ENCODE measurements around the gene ADAR. TPM values are rescaled to one million over a fixed set of nuclear protein-coding genes. Genes with fewer than 3 reads are reported as not detected.

The ADAR gene
- total RNA-seq, 1 donor from 2014 or later, result 81.5 TPM

DNA sequence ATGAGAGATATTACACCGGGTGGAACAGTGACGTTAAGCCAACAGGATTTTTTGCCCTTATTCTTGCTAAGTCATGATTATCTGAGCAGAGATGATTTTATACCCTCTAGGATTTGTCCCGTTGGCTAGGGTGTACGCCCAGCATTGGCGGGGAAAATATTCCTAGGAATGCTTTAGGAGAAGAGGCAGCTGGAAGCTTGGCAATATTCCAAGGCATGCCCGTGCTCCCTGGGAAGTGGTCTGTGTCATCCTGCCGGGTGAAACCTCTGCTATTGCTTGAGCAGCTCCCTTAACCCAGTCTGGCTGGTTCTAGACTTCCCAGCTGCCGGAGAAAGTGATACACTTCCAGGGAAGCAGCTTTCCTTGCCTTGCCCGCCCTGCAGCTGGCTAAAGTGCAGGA is 24.2 kb downstream of the ADAR start:
- DNase-seq (ENCODE audit: low read depth, low spot score), result peak; percentile 39

DNA sequence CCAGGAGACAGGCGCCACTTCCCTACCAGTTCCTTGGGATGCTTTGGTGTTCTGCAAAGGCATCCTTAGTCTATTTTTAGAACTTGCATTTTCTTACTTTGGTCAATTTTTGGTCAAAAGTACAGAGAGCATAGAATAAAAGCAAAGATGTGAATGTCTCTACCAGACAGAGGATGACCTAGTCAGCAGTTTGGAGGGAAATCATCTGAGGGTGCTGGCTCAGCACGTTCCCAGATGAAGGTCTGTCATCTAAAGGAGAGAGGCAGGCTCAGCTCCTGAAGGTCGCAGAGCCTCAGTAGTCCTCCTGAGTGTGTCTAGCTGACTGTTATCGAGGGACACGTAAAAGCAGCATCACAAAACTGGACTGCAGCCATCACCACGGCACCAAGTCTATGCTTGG is 25.1 kb downstream of the ADAR start:
- no peak for DNase-seq (ENCODE audit: low read depth, low spot score)

DNA sequence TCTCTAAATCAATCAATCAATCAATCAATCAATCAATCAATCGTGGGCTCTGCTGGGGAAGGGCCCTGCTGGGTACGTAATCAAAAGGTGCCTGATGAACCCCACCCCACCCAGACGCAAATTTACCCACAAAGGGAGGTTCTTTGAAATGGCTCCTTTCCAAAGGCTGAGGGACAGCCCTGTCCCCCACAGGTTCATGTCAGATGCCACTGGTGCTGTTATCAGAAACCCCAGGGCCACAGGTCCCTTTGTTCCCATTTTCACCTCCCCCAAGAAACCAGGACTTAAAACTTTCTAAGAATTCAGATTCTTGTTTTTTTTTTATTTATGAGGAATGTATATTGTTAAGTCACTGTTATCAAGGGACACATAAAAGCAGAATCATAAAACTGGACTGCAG is 26.2 kb downstream of the ADAR start:
- DNase-seq (ENCODE audit: low read depth, low spot score), result no peak

DNA sequence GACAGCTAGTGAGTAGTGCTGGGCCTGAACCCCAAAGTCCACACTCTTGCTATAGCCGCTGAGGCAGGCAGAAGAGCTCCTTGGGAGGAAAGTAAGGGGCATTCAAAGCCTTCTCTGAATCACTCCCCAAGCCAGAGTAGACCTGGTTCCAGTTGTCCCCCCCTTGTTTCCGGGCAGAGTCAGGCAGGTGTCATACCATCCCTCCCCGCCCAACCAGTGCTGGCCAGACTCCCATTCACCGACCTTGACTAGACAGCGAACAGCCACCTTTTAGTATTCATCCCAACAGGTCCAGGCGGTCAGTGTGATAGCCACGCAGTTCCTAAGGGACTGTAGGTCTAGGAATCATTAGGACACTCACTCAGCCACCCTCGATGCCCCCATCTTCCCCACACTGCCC is 28.6 kb downstream of the ADAR start:
- DNase-seq (ENCODE audit: low read depth, low spot score), result no peak

DNA sequence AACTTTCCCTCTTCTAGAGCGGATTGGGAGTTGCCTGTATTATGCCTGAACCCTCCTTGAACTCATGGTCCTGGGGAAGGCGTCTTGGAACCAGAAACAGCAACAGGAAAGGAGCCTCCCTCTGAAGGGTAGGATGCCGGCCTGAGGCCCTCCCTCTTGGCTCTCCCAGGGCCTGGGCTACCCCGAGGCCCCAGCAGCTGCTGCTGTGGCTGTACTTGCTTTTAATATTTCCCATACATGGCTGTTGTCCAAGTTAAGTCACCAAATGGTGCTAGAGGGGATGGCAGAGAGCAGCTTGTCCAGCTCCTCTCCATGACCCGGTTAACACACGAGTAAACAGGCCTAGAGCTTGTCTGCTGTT is 29.9 kb downstream of the ADAR start:
- no peak for DNase-seq (ENCODE audit: low read depth, low spot score)

DNA sequence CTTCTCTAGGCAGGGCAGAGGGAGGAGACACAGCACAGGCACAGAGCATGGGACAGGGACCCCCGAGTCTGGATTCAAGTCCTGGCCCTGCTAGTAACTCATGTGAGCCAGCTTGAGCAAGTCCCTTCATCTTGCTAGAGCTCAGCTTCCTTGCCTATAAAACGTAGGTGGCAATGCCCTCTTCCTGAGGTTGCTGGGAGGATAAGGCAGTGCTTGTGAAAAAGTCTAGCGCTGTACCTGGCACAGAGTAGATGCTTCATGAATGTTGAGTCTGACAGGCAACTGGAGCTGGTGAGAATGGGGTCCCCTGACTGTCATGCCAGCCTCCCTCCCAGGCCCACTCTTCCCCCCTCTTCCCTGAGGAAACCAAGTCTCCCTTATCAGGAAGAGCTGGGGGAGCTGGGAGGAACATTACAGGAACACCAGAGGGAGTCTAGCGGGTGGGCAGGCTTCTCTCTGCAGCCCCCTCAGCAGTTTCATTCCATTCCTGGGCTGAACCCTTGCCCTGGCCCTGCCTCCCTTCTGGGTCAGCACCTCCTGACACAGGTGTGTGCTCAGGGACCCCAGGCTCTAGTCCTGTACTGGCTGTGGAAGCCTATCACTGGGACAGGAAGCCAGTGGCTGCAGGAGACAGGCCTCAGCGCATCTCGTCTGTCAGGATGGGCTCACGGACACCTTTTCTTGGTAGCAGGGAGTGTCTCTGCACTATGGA is 30.5 kb downstream of the ADAR start:
- DNase-seq (ENCODE audit: low read depth, low spot score), result no peak

DNA sequence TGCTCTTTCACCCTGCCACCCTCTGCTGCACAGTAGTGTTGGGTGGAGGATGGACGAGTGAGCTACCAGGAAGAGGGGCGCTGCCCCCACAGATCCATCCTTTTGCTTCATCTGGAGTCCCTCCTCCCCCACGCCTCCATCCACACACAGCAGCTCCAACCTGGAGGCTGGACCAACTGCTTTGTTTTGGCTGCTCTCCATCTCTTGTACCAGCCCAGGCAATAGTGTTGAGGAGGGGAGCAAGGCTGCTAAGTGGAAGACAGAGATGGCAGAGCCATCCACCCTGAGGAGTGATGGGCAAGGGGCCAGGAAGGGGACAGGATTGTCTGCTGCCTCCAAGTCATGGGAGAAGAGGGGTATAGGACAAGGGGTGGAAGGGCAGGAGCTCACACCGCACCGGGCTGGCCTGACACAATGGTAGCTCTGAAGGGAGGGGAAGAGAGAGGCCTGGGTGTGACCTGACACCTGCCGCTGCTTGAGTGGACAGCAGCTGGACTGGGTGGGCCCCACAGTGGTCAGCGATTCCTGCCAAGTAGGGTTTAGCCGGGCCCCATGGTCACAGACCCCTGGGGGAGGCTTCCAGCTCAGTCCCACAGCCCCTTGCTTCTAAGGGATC is 31.9 kb downstream of the ADAR start:
- no peak for DNase-seq (ENCODE audit: low read depth, low spot score)

DNA sequence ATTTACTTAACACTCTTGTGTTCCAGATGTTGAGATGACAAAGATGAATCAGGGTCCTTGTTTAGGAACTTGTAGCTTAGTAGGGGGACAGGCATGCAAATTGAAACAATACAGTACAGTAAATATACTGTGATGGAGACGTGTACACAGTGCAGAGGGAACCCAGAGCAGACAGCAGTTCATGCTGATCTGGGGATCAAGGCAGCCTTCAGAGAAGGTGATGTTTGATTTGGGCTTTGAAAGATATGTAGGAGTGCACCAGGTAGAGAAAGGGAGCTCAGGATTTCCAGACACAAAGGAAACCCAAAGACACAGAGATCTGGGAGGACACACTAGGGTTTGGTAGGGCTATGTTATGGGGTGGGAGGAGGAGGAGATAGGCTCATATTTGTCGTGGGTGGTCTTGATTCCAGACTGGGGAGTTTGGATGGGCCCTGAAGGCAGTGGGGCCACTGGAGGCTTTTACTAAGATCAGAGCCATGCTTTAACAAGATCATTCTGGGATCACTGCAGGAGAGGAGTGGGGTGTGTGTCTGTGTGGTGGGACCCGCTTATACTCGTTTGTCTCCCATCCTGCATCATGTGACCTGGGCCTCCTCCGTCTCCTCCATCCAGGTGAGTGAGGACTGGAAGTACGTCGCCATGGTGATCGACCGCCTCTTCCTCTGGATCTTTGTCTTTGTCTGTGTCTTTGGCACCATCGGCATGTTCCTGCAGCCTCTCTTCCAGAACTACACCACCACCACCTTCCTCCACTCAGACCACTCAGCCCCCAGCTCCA is 32.6 kb downstream of the ADAR start:
- no peak for DNase-seq (ENCODE audit: low read depth, low spot score)

DNA sequence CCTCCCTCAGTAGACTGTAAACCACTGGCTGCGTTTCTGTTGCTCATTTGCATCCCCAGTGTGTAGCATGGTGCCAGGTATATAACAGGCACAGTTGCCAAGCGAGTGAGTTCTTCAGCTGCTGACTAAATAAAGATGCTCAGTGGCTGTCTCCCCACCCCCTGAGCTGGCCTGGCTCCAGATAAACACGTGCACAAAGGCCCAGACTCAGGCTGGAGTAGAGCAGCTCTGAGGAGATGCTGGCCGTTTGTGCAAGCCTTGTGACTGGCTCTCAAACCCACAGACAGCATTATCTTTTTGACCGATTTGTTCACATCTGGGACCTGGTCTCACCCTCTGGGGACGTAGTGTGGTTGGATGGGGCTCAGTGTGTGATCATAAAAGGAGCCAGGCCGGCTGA is 33.3 kb downstream of the ADAR start:
- DNase-seq (ENCODE audit: low read depth, low spot score), result no peak

DNA sequence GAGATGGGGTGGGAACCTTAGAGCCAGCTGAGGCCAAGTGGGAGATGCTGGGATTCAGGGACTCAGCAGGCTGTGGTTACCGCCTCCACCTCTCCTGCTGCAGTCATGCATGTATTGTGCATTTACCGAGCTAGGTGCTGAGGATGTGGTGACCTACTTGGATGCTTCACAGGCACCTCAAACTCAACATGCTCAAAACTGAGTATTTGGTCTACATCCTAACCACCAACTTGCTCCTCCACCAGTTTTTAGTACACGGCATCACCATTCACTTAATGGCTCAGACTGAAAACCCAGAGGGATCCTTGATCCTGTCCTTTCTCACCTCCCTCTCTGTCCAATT is 34.8 kb downstream of the ADAR start:
- no peak for DNase-seq (ENCODE audit: low read depth, low spot score)

DNA sequence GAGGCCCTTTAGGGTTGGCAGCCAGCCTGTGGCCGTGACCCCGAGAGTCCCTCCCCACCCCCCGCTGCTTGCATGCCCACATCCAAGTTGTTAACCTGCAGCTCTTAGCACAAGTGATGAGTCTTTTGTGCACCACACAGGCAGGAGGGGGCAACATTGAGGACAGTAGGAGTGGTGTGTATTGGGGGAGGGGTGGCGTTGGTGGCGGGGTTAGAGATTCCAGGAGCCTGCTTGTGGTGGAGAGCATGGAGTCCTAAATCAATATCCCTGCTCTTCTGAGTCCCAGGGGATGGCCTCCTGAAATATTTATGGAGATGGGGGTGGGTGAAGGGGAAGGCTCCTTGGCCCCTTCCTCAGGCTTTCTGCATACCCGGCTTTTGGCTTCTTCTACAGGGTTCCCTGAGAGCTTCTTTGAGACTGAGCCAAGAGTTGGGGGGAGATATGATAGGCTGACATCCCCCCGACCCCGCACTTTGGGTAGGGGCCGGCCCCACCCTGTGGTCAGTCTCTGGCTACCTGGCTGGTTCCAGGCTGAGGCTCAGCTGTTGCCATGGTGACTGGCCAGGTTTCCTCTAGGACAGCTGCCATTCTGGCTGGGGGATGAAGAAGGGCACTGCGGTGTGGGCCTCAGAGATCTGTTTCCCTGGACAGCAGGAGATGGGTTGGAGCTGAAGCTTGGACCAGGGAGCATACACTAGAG is 35.4 kb downstream of the ADAR start:
- no peak for DNase-seq (ENCODE audit: low read depth, low spot score)

DNA sequence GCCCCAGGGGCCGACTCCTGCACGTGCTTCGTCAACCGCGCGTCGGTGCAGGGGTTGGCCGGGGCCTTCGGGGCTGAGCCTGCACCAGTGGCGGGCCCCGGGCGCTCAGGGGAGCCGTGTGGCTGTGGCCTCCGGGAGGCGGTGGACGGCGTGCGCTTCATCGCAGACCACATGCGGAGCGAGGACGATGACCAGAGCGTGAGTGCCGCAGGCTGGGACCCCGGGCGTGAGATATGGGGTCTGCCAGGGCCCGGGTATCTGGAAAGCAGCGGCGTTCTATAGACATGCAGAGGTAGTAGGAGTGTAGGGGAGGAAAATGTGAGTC is 36.1 kb downstream of the ADAR start:
- DNase-seq (ENCODE audit: low read depth, low spot score), result no peak

DNA sequence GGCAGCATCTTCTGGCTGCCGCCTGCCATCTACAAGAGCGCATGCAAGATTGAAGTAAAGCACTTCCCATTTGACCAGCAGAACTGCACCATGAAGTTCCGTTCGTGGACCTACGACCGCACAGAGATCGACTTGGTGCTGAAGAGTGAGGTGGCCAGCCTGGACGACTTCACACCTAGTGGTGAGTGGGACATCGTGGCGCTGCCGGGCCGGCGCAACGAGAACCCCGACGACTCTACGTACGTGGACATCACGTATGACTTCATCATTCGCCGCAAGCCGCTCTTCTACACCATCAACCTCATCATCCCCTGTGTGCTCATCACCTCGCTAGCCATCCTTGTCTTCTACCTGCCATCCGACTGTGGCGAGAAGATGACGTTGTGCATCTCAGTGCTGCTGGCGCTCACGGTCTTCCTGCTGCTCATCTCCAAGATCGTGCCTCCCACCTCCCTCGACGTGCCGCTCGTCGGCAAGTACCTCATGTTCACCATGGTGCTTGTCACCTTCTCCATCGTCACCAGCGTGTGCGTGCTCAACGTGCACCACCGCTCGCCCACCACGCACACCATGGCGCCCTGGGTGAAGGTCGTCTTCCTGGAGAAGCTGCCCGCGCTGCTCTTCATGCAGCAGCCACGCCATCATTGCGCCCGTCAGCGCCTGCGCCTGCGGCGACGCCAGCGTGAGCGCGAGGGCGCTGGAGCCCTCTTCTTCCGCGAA is 36.6 kb downstream of the ADAR start:
- no peak for DNase-seq (ENCODE audit: low read depth, low spot score)

DNA sequence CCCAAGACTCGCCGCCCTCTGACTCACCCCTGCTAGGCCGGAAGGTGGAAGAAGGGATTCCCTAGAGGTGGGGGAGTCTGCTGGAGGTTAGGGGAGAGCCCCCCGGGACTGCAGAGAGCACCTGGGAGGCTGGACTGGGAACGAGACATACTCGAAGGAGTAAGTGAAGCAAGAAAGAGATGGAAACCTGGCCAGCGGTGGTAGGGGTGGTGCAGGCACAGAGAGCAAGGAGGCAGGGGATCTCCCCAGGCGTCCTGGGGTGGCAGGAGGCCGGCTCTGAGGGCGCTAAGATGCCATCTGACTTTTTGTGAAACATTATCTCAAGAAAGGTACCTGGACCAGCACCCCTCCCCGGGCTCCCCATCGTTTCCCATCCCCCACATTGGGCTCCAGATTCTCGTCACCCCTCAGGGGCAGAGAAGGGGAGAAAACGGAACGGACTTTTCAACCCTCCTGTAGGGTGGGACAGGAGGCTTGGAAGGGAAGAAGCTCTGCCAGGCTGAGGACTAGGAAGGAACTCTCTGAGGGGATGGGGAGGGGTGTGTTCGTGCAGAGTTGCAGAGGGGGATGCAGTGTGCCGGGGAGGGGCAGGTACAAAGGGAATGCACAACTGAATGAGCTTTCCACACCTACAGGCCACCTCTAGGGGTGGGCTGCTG is 39.7 kb downstream of the ADAR start:
- no peak for DNase-seq (ENCODE audit: low read depth, low spot score)

DNA sequence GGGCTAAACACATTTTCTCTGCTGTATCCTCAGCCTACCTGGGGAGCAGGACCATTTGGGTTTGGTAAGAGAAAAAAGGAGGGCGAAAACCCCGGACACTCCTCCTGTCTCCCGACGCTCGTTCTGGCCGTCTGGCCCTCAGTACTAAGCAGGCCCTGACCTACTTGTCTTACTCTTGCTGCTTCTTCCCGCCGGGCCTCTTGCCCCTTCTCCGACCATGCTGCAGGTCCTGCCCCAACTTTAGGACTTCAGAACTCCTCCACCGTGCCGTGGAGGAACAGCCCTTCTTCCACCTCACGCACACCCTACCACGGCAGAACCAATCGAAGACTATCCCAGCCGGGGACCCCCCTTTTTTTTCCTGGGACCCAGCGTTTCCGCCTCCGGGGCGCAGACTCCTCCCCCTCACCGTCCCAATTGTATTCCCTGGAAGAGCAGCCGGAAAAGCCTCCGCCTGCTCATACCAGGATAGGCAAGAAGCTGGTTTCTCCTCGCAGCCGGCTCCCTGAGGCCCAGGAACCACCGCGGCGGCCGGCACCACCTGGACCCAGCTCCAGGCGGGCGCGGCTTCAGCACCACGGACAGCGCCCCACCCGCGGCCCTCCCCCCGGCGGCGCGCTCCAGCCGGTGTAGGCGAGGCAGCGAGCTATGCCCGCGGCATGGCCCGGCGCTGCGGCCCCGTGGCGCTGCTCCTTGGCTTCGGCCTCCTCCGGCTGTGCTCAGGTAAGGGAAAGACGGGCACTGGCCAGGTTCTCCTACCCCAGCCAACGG is 40.4 kb downstream of the ADAR start, which contains the start of gene CHRNB2:
Gene CHRNB2, plus strand, starts transcription at position 393 of the 771 bp plus-strand sequence. Its CDS starts 267 bp downstream, at position 660.
- DNase-seq (ENCODE audit: low read depth, low spot score), result no peak

DNA sequence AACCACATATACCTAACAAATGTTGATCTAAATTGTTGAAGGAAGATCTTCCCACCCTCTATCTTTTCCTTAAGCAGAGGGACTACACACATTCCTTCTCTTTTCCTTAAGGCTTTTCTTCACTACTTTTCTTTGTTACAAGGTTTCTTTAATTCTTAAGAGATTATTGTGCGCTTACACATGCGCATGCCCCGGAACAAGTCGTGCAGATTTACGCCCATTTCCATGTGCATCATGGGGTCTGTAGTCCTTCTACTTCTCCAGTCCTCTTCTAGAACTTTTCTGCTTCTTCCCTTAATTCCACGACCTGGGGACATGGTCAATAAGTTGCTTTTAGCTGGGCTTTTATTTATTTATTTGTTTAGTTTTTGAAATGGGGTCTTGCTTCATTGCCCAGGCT is 42.1 kb downstream of the ADAR start:
- DNase-seq (ENCODE audit: low read depth, low spot score), result no peak

DNA sequence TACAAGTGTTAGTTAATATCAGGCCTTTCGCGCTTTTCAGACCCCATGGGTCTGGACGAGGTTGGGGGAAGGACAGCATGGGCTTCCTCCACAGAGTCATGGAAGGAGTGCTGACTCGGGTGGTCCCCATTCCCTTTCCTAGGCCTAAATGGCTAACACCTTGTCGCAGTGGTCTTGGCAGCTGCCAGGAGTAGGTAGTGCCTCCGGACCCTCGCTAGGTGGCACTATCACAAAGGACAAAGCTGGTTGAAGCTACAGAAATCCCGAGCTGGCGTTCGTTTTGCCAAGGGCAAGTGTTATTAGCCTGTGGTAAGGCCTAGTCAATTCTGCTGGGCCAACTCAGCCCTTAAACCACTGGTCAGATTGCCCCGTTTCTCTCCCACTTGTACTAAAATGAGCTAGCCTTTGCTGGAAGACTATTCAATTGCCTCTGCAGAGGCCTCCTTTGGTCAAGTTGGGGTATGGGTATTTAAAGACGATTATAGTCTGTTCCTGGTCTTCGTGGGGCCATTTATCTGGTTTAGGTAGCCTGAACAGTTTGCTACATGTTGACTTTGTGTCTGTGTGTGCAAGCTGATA is 48.4 kb downstream of the ADAR start:
- DNase-seq (ENCODE audit: low read depth, low spot score), result peak; percentile 79

DNA sequence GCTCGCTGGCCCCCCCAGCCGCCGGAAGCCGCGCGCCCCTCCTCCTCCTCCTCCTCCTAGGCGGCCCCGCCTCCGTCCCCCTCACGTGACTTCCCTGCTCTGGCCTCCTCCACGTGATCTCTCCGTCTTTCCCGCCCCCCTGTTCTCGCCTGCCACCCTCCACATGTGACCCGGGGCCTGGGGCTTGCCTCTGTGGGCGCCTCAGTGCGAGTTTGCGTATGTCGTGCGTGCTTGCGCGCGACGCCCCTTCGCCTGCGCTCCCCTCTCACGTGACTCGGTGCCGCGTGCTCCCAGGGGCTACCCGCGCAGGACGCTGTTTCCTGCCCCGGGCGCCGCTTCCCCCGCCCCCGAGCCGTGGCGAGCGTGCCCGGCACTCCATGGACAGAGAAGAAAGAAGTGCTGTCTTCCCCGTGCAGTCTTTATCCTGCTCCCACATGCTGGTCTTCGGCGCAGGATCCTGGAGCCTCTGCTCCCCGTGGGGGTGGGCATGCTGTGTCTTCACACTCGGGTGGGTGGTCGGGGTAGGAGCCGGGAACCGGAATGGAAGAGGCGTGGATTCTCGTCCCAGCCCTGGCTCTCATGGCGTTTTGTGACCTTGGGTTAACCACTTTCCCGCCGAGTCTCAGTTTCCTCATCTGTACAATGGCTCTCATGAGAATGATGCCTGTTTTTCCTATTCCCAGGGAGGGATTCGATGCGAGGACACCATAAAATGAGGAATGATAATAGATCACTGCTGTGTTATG is 49.1 kb downstream of the ADAR start:
- peak; percentile 96 for DNase-seq (ENCODE audit: low read depth, low spot score)

Measured in pulmonary artery endothelial cell (primary cell).